Measurements from ENCODE around the gene APOL1.
"Not testable (repeated sequence)": the region's sequence is repeated elsewhere in the genome, so short reads cannot be mapped to it uniquely, and the experiment has no call there.

The APOL1 gene

GRCh38 chr22:36243986-36244385 is 8.9 kb upstream of the APOL1 start:
- no peak overlapping the region for H3K27ac ChIP-seq

GRCh38 chr22:36244522-36245391 is 8.2 kb upstream of the APOL1 start:
- H3K27ac ChIP-seq = no peak overlapping the region
- TF ChIP-seq CTCF (conservative IDR thresholded peaks at IDR 0.05) (no peak), ZFX (IDR thresholded peaks at IDR 0.05) (no peak)

More at GRCh38 chr22:36243986-36244385, 8.9 kb upstream of the APOL1 start:
- TF ChIP-seq ZFX (IDR thresholded peaks at IDR 0.05) = no peak
- no peak for TF ChIP-seq CTCF (conservative IDR thresholded peaks at IDR 0.05)

GRCh38 chr22:36245805-36246356 is 7.1 kb upstream of the APOL1 start:
- TF ChIP-seq CTCF (conservative IDR thresholded peaks at IDR 0.05) (no peak), ZFX (IDR thresholded peaks at IDR 0.05) (no peak)

GRCh38 chr22:36246718-36247117 is 6.2 kb upstream of the APOL1 start:
- H3K27ac ChIP-seq = no peak overlapping the region

More at GRCh38 chr22:36245805-36246356, 7.1 kb upstream of the APOL1 start:
- no peak overlapping the region for H3K27ac ChIP-seq

GRCh38 chr22:36247955-36248354 is 5.0 kb upstream of the APOL1 start:
- H3K27ac ChIP-seq = no peak overlapping the region
- TF ChIP-seq CTCF (conservative IDR thresholded peaks at IDR 0.05) (no peak), ZFX (IDR thresholded peaks at IDR 0.05) (no peak)

More at GRCh38 chr22:36246718-36247117, 6.2 kb upstream of the APOL1 start:
- TF ChIP-seq ZFX (IDR thresholded peaks at IDR 0.05) (no peak), CTCF (conservative IDR thresholded peaks at IDR 0.05) (no peak)

GRCh38 chr22:36249160-36249559 is 3.8 kb upstream of the APOL1 start:
- no peak overlapping the region for H3K27ac ChIP-seq
- no peak for TF ChIP-seq ZFX (IDR thresholded peaks at IDR 0.05)
- no peak for TF ChIP-seq CTCF (conservative IDR thresholded peaks at IDR 0.05)

- not testable (repeated sequence) for H3K27ac ChIP-seq
Measured at GRCh38 chr22:36250292-36250960, 2.5 kb upstream of the APOL1 start.

- not testable (repeated sequence) for H3K27ac ChIP-seq
Measured at GRCh38 chr22:36251979-36252608, 839 bp upstream of the APOL1 start.
